ENCODE measurements around the gene KISS1R. TPM values are rescaled to one million over a fixed set of nuclear protein-coding genes. Genes with fewer than 3 reads are reported as not detected.

Gene KISS1R
- total and polyA plus RNA-seq, 12 donors, result 0.25 to 0.44 TPM; not detected in 10

- TF ChIP-seq POLR2A (IDR thresholded peaks at IDR 0.05), result no peak
- no peak for TF ChIP-seq CTCF (IDR thresholded peaks at IDR 0.05)
- intact Hi-C loops (cut with DNase I), result no loop called here
- 89 to 90% (median 90%) methylated on average over 20 to 32 of the region's 32 CpGs; no CpG with 5 or more reads in 1 of the 4 donors for WGBS, 4 donors
These were observed 25.1 kb downstream of the KISS1R start for GRCh38 chr19:942133-942645.

GRCh38 chr19:943551-944170 lies 26.5 kb downstream of the KISS1R start:
- no peaks in the 10 kb centered on the region for H3K36me3 ChIP-seq (replicated peaks in 1 of 2)
- intact Hi-C loops (cut with DNase I), result no loop called here
- no peak for DNase-seq

More at GRCh38 chr19:942133-942645, 25.1 kb downstream of the KISS1R start:
- Histone ChIP-seq H3K36me3 (replicated peaks in 1 of 2) (no peaks in the 10 kb centered on the region), H3K4me1 (replicated peaks in 1 of 2) (peaks cover 13 to 20% of the 10 kb centered on the region in 2 donors), H3K4me3 (no peak overlapping the region), H3K9me3 (replicated peaks in 1 of 3) (no peaks in the 10 kb centered on the region), H3K27ac (no peak overlapping the region), H3K27me3 (no peaks in the 10 kb centered on the region)
- DNase-seq, result no peak

GRCh38 chr19:944171-944567 lies 27.0 kb downstream of the KISS1R start:
- 32 to 95% (median 50%) methylated on average over 4 to 27 of the region's 27 CpGs; no CpG with 5 or more reads in 1 of the 4 donors for WGBS, 4 donors

More at GRCh38 chr19:943551-944170, 26.5 kb downstream of the KISS1R start:
- H3K4me3 ChIP-seq, result no peak overlapping the region
- WGBS, 4 donors, result 93 to 94% (median 93%) methylated on average over 7 to 17 of the region's 17 CpGs
- H3K27me3 ChIP-seq, result no peaks in the 10 kb centered on the region
- peaks cover 13 to 20% of the 10 kb centered on the region in 2 donors for H3K4me1 ChIP-seq (replicated peaks in 1 of 2)
- TF ChIP-seq CTCF (IDR thresholded peaks at IDR 0.05) (no peak), POLR2A (IDR thresholded peaks at IDR 0.05) (no peak)
- H3K9me3 ChIP-seq (replicated peaks in 1 of 3), result no peaks in the 10 kb centered on the region
- H3K27ac ChIP-seq, result no peak overlapping the region

More at GRCh38 chr19:944171-944567, 27.0 kb downstream of the KISS1R start:
- H3K27ac ChIP-seq, result no peak overlapping the region
- H3K36me3 ChIP-seq (replicated peaks in 1 of 2), result no peaks in the 10 kb centered on the region
- TF ChIP-seq CTCF (IDR thresholded peaks at IDR 0.05), result no peak
- TF ChIP-seq POLR2A (IDR thresholded peaks at IDR 0.05), result no peak
- H3K4me3 ChIP-seq, result no peak overlapping the region
- H3K4me1 ChIP-seq (replicated peaks in 1 of 2), result peaks cover 13 to 20% of the 10 kb centered on the region in 2 donors
- intact Hi-C loops (cut with DNase I), result no loop called here
- no peaks in the 10 kb centered on the region for H3K27me3 ChIP-seq
- DNase-seq, result peak in 6 of 7 donors; percentile 49 to 82 (median 56)
- H3K9me3 ChIP-seq (replicated peaks in 1 of 3), result no peaks in the 10 kb centered on the region

Measured in adrenal gland (tissue), 12 donors.